H1 (cell line): ENCODE data around the gene CORO2B. TPM values are rescaled to one million over a fixed set of nuclear protein-coding genes. Genes with fewer than 3 reads are reported as not detected.

Experiments used
- CTCF ChIA-PET: fragments of 300-600 bp; sonication (Branson Sonifier 250); formaldehyde crosslinking; loops from one replicate; lab custom pipeline; 2021; ENCODE audit not compliant: partially characterized antibody; lab: Charles Lee
- POLR2A ChIA-PET: fragments of 300-600 bp; sonication (Branson Sonifier 250); formaldehyde crosslinking; loops from one replicate; lab custom pipeline; 2021; ENCODE audit warnings: inconsistent platforms; ENCODE audit not compliant: partially characterized antibody; lab: Charles Lee
- DNase-seq, 2 experiments: peaks; one replicate each; pipeline versions ENCODE4 v3.0.0 to v3.0.0-alpha.2; 2010 to 2022; ENCODE audit warnings: low spot score in 2 of 2, low read depth in 1 of 2, mixed read lengths in 1 of 2
- FAIRE-seq: peaks from 2 replicates; lab custom pipeline; 2011; peaks lifted over from hg19 to GRCh38; lab: Jason Lieb, UNC
- H2AFZ ChIP-seq: 2 replicates; pipeline ENCODE4 v1.8.1; 2012; ENCODE audit warnings: low read length, inconsistent platforms
- H2AK5ac ChIP-seq: 2 replicates; pipeline ENCODE4 v1.6.1; 2013; ENCODE audit warnings: low read depth, low read length
- H2BK120ac ChIP-seq: replicated peaks from 2 replicates; pipeline ENCODE3; 2013; ENCODE audit warnings: low read depth, low read length, inconsistent platforms
- H2BK12ac ChIP-seq: 2 replicates; pipeline ENCODE4 v1.6.1; 2013; ENCODE audit warnings: low read depth, low read length
- H2BK15ac ChIP-seq: 2 replicates; pipeline ENCODE4 v1.6.1; 2013; ENCODE audit warnings: low read length
- H2BK20ac ChIP-seq: 2 replicates; pipeline ENCODE4 v1.6.1; 2013; ENCODE audit warnings: low read length
- H2BK5ac ChIP-seq: 2 replicates; pipeline ENCODE4 v1.6.1; 2013; ENCODE audit warnings: low read depth, low read length
- H3K14ac ChIP-seq: 2 replicates; pipeline ENCODE4 v1.6.1; 2013; ENCODE audit warnings: inconsistent platforms; ENCODE audit not compliant: insufficient read length
- H3K18ac ChIP-seq: 2 replicates; pipeline ENCODE4 v1.6.1; 2013; ENCODE audit warnings: low read length; ENCODE audit errors: extremely low read depth
- H3K23ac ChIP-seq: 2 replicates; pipeline ENCODE4 v1.6.1; 2013; ENCODE audit warnings: inconsistent platforms; ENCODE audit not compliant: insufficient read length
- H3K23me2 ChIP-seq: 2 replicates; pipeline ENCODE4 v1.6.1; 2013; ENCODE audit warnings: low read depth, low read length
- H3K27ac ChIP-seq: 2 replicates; pipeline ENCODE4 v1.6.1; 2011; ENCODE audit warnings: low read depth, low read length, inconsistent platforms
- H3K27me3 ChIP-seq, 4 experiments: replicated peaks in 1 of 4; 1 replicate in 1 of 4; 2 replicates in 3 of 4; pipeline versions ENCODE4 v1.6.1 to v1.8.1; 2011 to 2013; ENCODE audit warnings: low read length in 3 of 4, mild to moderate bottlenecking in 3 of 4, inconsistent platforms in 2 of 4, mixed read lengths in 2 of 4, moderate library complexity in 1 of 4; ENCODE audit not compliant: control insufficient read depth in 3 of 4, insufficient read depth in 3 of 4; ENCODE audit errors: extremely low read depth in 1 of 4
- H3K36me3 ChIP-seq, 4 experiments: 2 replicates each; pipeline versions ENCODE4 v1.6.1 to v1.8.1; 2011 to 2013; ENCODE audit warnings: mild to moderate bottlenecking in 4 of 4, low read length in 3 of 4, moderate library complexity in 2 of 4, control low read depth in 1 of 4, inconsistent platforms in 1 of 4; ENCODE audit not compliant: insufficient read depth in 4 of 4, control insufficient read depth in 2 of 4
- H3K4ac ChIP-seq: replicated peaks from 2 replicates; pipeline ENCODE3; 2013; ENCODE audit warnings: low read length, low read depth, mixed read lengths, inconsistent platforms; ENCODE audit not compliant: insufficient read length
- H3K4me1 ChIP-seq, 4 experiments: replicated peaks in 1 of 4; 1 replicate in 1 of 4; 2 replicates in 3 of 4; pipeline versions ENCODE4 v1.6.1 to v1.8.1; 2011 to 2013; ENCODE audit warnings: low read length in 3 of 4, inconsistent platforms in 2 of 4, mixed read lengths in 1 of 4; ENCODE audit not compliant: insufficient read depth in 4 of 4, control insufficient read depth in 3 of 4
- H3K4me2 ChIP-seq, 2 experiments: 2 replicates each; pipeline versions ENCODE4 v1.6.1 to v1.8.1; 2011 to 2013; ENCODE audit warnings: low read depth in 2 of 2, low read length in 2 of 2, control low read depth in 1 of 2, inconsistent platforms in 1 of 2, mild to moderate bottlenecking in 1 of 2; ENCODE audit not compliant: insufficient read depth in 1 of 2
- H3K4me3 ChIP-seq, 4 experiments: fragments of 200-600, 300-600 bp in 1 of 4; sonication (generic), shearing (Covaris generic), sonication (Bioruptor Twin) in 1 of 4; 2 replicates each; pipeline versions ENCODE4 v1.5.1 to v1.8.1; 2011 to 2016; ENCODE audit warnings: low read length in 4 of 4, low read depth in 3 of 4, control low read depth in 2 of 4, inconsistent platforms in 2 of 4, mild to moderate bottlenecking in 2 of 4, mixed read lengths in 1 of 4, moderate library complexity in 1 of 4; ENCODE audit not compliant: insufficient read depth in 2 of 4; ENCODE audit errors: extremely low read depth in 1 of 4
- H3K56ac ChIP-seq: replicated peaks from 2 replicates; pipeline ENCODE3; 2013; ENCODE audit warnings: low read depth, mild to moderate bottlenecking, mixed read lengths, low read length, inconsistent platforms; ENCODE audit not compliant: insufficient read length
- H3K79me1 ChIP-seq: 2 replicates; pipeline ENCODE4 v1.6.1; 2013; ENCODE audit warnings: low read depth, low read length, control low read depth
- H3K79me2 ChIP-seq, 2 experiments: 2 replicates each; pipeline versions ENCODE4 v1.6.1 to v1.8.1; 2012 to 2013; ENCODE audit warnings: low read length in 2 of 2, mild to moderate bottlenecking in 2 of 2, inconsistent platforms in 1 of 2; ENCODE audit not compliant: insufficient read depth in 2 of 2, control insufficient read depth in 1 of 2
- H3K9ac ChIP-seq, 4 experiments: replicated peaks in 1 of 4; 1 replicate in 1 of 4; 2 replicates in 3 of 4; pipeline versions ENCODE4 v1.6.1 to v1.8.1; 2011 to 2013; ENCODE audit warnings: low read depth in 3 of 4, low read length in 3 of 4, control low read depth in 2 of 4, mild to moderate bottlenecking in 2 of 4, moderate library complexity in 2 of 4, inconsistent platforms in 1 of 4; ENCODE audit errors: extremely low read depth in 1 of 4
- H3K9me3 ChIP-seq, 2 experiments: 2 replicates each; pipeline versions ENCODE4 v1.6.1 to v1.8.1; 2012 to 2013; ENCODE audit warnings: mild to moderate bottlenecking in 2 of 2, moderate library complexity in 2 of 2, control low read depth in 1 of 2, inconsistent platforms in 1 of 2, low read depth in 1 of 2, low read length in 1 of 2, mixed read lengths in 1 of 2; ENCODE audit not compliant: insufficient read depth in 2 of 2
- H4K20me1 ChIP-seq, 2 experiments: replicated peaks in 1 of 2; 2 replicates each; pipeline versions ENCODE3 to v1.8.1; 2011 to 2013; ENCODE audit warnings: inconsistent platforms in 2 of 2, low read length in 2 of 2, mild to moderate bottlenecking in 1 of 2; ENCODE audit not compliant: insufficient read depth in 2 of 2, control insufficient read depth in 1 of 2
- H4K5ac ChIP-seq: 2 replicates; pipeline ENCODE4 v1.6.1; 2013; ENCODE audit warnings: low read length, low read depth, mixed read lengths, inconsistent platforms; ENCODE audit not compliant: insufficient read length
- H4K8ac ChIP-seq: 2 replicates; pipeline ENCODE4 v1.8.0; 2013; ENCODE audit warnings: mild to moderate bottlenecking, moderate library complexity, low read length, inconsistent platforms; ENCODE audit not compliant: insufficient read depth; ENCODE audit errors: extremely low read depth
- H4K91ac ChIP-seq: replicated peaks from 2 replicates; pipeline ENCODE3; 2013; ENCODE audit warnings: low read length, mixed read lengths, inconsistent platforms; ENCODE audit not compliant: insufficient read length
- EGR1 ChIP-seq: IDR thresholded peaks from 2 replicates; pipeline ENCODE4 v1.6.1; 2011; ENCODE audit warnings: low read depth, low read length, borderline replicate concordance
- WGBS, 2 experiments: shearing (Covaris generic) in 1 of 2; methylation state at CpG; one replicate each; pipeline versions ENCODE4 v1.1.6 to v1.1.7; 2013 to 2015; ENCODE audit warnings: low lambda C conversion rate in 2 of 2, mixed read lengths in 2 of 2, inconsistent platforms in 1 of 2, low coverage in 1 of 2, missing lambda C conversion rate in 1 of 2; ENCODE audit not compliant: insufficient replicate concordance in 2 of 2, insufficient coverage in 1 of 2, insufficient read length in 1 of 2; ENCODE audit errors: extremely low coverage in 1 of 2, missing lambda C conversion rate in 1 of 2; 5-methylcytosine and 5-hydroxymethylcytosine counted together
- polyA plus RNA-seq, 7 experiments: library from polyadenylated mRNA; depleted of rRNA in 3 of 7; stranded (reverse) in 5 of 7; unstranded in 2 of 7; fragments of >200 nt in 5 of 7; fragments of 200-250 nt in 2 of 7; gene quantifications; 1 replicate in 5 of 7; 2 replicates in 1 of 7; 4 replicates in 1 of 7; pipeline versions ENCODE4 v1.2.1 to v1.2.3, GENCODE V29; 2011 to 2013; ENCODE audit warnings: missing spikeins in 2 of 7, mixed read lengths in 2 of 7
- total RNA-seq: library from RNA; stranded (reverse); fragmentation: NEBNext Ultra II Directional; extraction: Animal tissue kit (Norgen Biotek cat#: 25700); gene quantifications from 2 replicates; pipeline ENCODE4 v1.2.1, GENCODE V29; 2021

The CORO2B gene
- total and polyA plus RNA-seq, 2 of the 8 experiments (the other 6 are each of a cell fraction or from before 2014, with no cell fraction given): 3.4 to 6.7 TPM

- Histone ChIP-seq H2BK12ac (no peak overlapping the region), H3K79me2 (no peaks in the 10 kb centered on the region), H3K4ac (no peak overlapping the region), H3K36me3 (no peaks in the 10 kb centered on the region), H4K5ac (no peak overlapping the region), H3K23ac (no peak overlapping the region), H3K9ac (no peak overlapping the region), H2AFZ (no peak overlapping the region), H4K91ac (no peak overlapping the region), H3K27ac (no peak overlapping the region), H3K79me1 (no peaks in the 10 kb centered on the region), H3K14ac (no peak overlapping the region), H2BK20ac (no peak overlapping the region), H3K4me3 (no peak overlapping the region), H3K4me2 (no peak overlapping the region), H2BK120ac (no peak overlapping the region), H3K4me1 (peaks cover 0 to 2% (median 0%) of the 10 kb centered on the region in 4 experiments; a peak in 1 of 7 replicates), H3K9me3 (no peaks in the 10 kb centered on the region), H3K23me2 (no peaks in the 10 kb centered on the region), H3K18ac (no peak overlapping the region), H3K56ac (no peak overlapping the region), H3K27me3 (no peaks in the 10 kb centered on the region), H2BK15ac (no peak overlapping the region), H4K20me1 (no peaks in the 10 kb centered on the region), H2BK5ac (no peak overlapping the region), H4K8ac (no peak overlapping the region), H2AK5ac (no peak overlapping the region)
- no peak for FAIRE-seq
- POLR2A ChIA-PET: interaction anchor here (1.1 kb wide), 1 partner anchor 18 kb away, joined by 3 read pairs; no protein-coding TSS in a partner anchor
- no peak for DNase-seq
- no peak for TF ChIP-seq EGR1
- WGBS, 2 experiments: 78% methylated on average over 5 of the region's 5 CpGs; no CpG with 5 or more reads in 1 of the 2 experiments
- CTCF ChIA-PET: interaction anchor here (1.2 to 1.3 kb wide), 2 partner anchors 14 to 169 kb away, joined by 3 to 4 read pairs; no protein-coding TSS in a partner anchor
Measured at GRCh38 chr15:68707386-68707785, 128.6 kb downstream of the CORO2B start.
